GM23338 (cell line): ENCODE measurements around the gene HYAL2. TPM values are rescaled to one million over a fixed set of nuclear protein-coding genes. Genes with fewer than 3 reads are reported as not detected.

Source experiments
- ATAC-seq: fragments of 200-7000 bp; cut with Tn5 transposase; 3 replicates; pipeline ENCODE4 v1.9.1; 2020
- DNase-seq: peaks from one replicate; pipeline ENCODE4 v3.0.0-alpha.2; 2015; ENCODE audit warnings: low spot score
- H2AFZ ChIP-seq: fragments of 200-600 bp; sonication (generic); 2 replicates; pipeline ENCODE4 v1.8.0; 2016; ENCODE audit warnings: antibody characterized with exemption, mild to moderate bottlenecking, moderate library complexity
- H3F3A ChIP-seq: fragments of 200-600 bp; sonication (generic); replicated peaks from 2 replicates; pipeline ENCODE4 v1.8.0; 2017; ENCODE audit warnings: antibody characterized with exemption, mixed run types, low read depth
- H3K27ac ChIP-seq: fragments of 200-600 bp; sonication (generic); 2 replicates; pipeline ENCODE4 v1.6.1; 2016; ENCODE audit warnings: low read depth
- H3K27me3 ChIP-seq: fragments of 200-600 bp; sonication (generic); 2 replicates; pipeline ENCODE4 v1.8.0; 2016; ENCODE audit warnings: mild to moderate bottlenecking, mixed run types, moderate library complexity; ENCODE audit not compliant: insufficient read depth
- H3K36me3 ChIP-seq: fragments of 200-600 bp; sonication (generic); 2 replicates; pipeline ENCODE4 v1.8.0; 2016; ENCODE audit warnings: mild to moderate bottlenecking; ENCODE audit not compliant: insufficient read depth
- H3K4me1 ChIP-seq: fragments of 200-600 bp; sonication (generic); 2 replicates; pipeline ENCODE4 v1.8.0; 2016; ENCODE audit warnings: mild to moderate bottlenecking, moderate library complexity; ENCODE audit not compliant: insufficient read depth
- H3K4me2 ChIP-seq: fragments of 200-600 bp; sonication (generic); 2 replicates; pipeline ENCODE4 v1.7.1; 2017; ENCODE audit warnings: mixed run types
- H3K4me3 ChIP-seq: fragments of 200-600 bp; sonication (generic); 2 replicates; pipeline ENCODE4 v1.6.1; 2016; ENCODE audit warnings: mixed run types
- H3K79me2 ChIP-seq: fragments of 200-600 bp; sonication (generic); replicated peaks from 2 replicates; pipeline ENCODE4 v1.8.0; 2017; ENCODE audit warnings: mild to moderate bottlenecking; ENCODE audit not compliant: insufficient read depth
- H3K9me2 ChIP-seq: fragments of 200-600 bp; sonication (generic); 2 replicates; pipeline ENCODE4 v1.8.0; 2017; ENCODE audit not compliant: insufficient read depth
- H4K20me1 ChIP-seq: fragments of 200-600 bp; sonication (generic); replicated peaks from 2 replicates; pipeline ENCODE4 v1.8.0; 2017; ENCODE audit warnings: mild to moderate bottlenecking; ENCODE audit not compliant: insufficient read depth
- H3K27ac Mint-ChIP-seq: 2 replicates; pipeline ENCODE4 v1.8.0; 2020; ENCODE audit warnings: inconsistent platforms, mild to moderate bottlenecking, moderate library complexity, mixed read lengths
- H3K27me3 Mint-ChIP-seq: 3 replicates; pipeline ENCODE4 v1.8.0; 2022; ENCODE audit warnings: low read depth, mild to moderate bottlenecking, moderate library complexity, mixed read lengths, inconsistent platforms; ENCODE audit not compliant: insufficient read depth, poor library complexity
- H3K36me3 Mint-ChIP-seq: 3 replicates; pipeline ENCODE4 v1.8.0; 2021; ENCODE audit warnings: low read depth, mild to moderate bottlenecking, inconsistent platforms, moderate library complexity, mixed read lengths
- H3K4me1 Mint-ChIP-seq: 3 replicates; pipeline ENCODE4 v1.8.0; 2020; ENCODE audit warnings: mild to moderate bottlenecking, inconsistent platforms, mixed read lengths
- H3K4me3 Mint-ChIP-seq: 3 replicates; pipeline ENCODE4 v1.8.0; 2021; ENCODE audit warnings: moderate library complexity, mild to moderate bottlenecking, inconsistent platforms, mixed read lengths
- H3K9me3 Mint-ChIP-seq: 3 replicates; pipeline ENCODE4 v1.8.0; 2020; ENCODE audit warnings: moderate library complexity, mild to moderate bottlenecking, inconsistent platforms, mixed read lengths
- EZH2 ChIP-seq: fragments of 200-600 bp; sonication (generic); IDR thresholded peaks from one replicate; pipeline ENCODE4 v1.8.0; 2017; ENCODE audit warnings: antibody characterized with exemption, mild to moderate bottlenecking, low read depth; ENCODE audit not compliant: unreplicated experiment
- EZH2phosphoT487 ChIP-seq: fragments of 200-600 bp; sonication (generic); IDR thresholded peaks from one replicate; pipeline ENCODE4 v1.8.1; 2018; ENCODE audit warnings: antibody characterized with exemption; ENCODE audit not compliant: unreplicated experiment
- JUNB ChIP-seq: IDR thresholded peaks from one replicate; pipeline ENCODE4 v1.6.1; 2016; ENCODE audit warnings: antibody characterized with exemption; ENCODE audit not compliant: unreplicated experiment
- NANOG ChIP-seq: IDR thresholded peaks from 2 replicates; pipeline ENCODE4 v1.6.1; 2016; ENCODE audit warnings: antibody characterized with exemption, borderline replicate concordance
- STAT1 ChIP-seq: IDR thresholded peaks from one replicate; pipeline ENCODE4 v1.6.1; 2016; ENCODE audit warnings: antibody characterized with exemption; ENCODE audit not compliant: unreplicated experiment
- ZNF114 ChIP-seq: fragments of 250-450 bp; sonication (Bioruptor Pico); IDR thresholded peaks from 2 replicates; pipeline ENCODE4 v1.5.0; 2020; ENCODE audit warnings: mild to moderate bottlenecking, moderate library complexity
- polyA plus RNA-seq: library from polyadenylated mRNA; unstranded; fragments of >200 nt; fragmentation: Nextera tagmentation; extraction: Ambion mirVana; gene quantifications from 2 replicates; pipeline ENCODE4 v1.2.1, GENCODE V29; 2016
- total RNA-seq: library from RNA; depleted of rRNA; stranded (reverse); fragments of >200 nt; shearing (Covaris generic); gene quantifications from 2 replicates; pipeline ENCODE4 v1.2.3, GENCODE V29; 2014
- TF ChIP-seq, protein P1 (sequence below), 2 experiments: fragments of 200-600 bp in 1 of 2; sonication (generic) in 1 of 2; conservative IDR thresholded peaks; 2 replicates each; pipeline versions ENCODE4 v1.5.1 to v1.6.1; 2016 to 2017; ENCODE audit warnings: antibody characterized with exemption in 2 of 2, low read depth in 2 of 2, mild to moderate bottlenecking in 2 of 2, moderate library complexity in 1 of 2
- TF ChIP-seq, protein P2 (sequence below): IDR thresholded peaks from 2 replicates; pipeline ENCODE4 v1.6.1; 2016; ENCODE audit warnings: antibody characterized with exemption
- TF ChIP-seq, protein P3 (sequence below): fragments of 250-450 bp; sonication (Bioruptor Pico); IDR thresholded peaks from 2 replicates; pipeline ENCODE4 v1.5.0; 2020; ENCODE audit warnings: mild to moderate bottlenecking, moderate library complexity

HYAL2 gene
- total and polyA plus RNA-seq, 2 experiments from 2014 or later: 28.9 to 74.3 TPM

DNA sequence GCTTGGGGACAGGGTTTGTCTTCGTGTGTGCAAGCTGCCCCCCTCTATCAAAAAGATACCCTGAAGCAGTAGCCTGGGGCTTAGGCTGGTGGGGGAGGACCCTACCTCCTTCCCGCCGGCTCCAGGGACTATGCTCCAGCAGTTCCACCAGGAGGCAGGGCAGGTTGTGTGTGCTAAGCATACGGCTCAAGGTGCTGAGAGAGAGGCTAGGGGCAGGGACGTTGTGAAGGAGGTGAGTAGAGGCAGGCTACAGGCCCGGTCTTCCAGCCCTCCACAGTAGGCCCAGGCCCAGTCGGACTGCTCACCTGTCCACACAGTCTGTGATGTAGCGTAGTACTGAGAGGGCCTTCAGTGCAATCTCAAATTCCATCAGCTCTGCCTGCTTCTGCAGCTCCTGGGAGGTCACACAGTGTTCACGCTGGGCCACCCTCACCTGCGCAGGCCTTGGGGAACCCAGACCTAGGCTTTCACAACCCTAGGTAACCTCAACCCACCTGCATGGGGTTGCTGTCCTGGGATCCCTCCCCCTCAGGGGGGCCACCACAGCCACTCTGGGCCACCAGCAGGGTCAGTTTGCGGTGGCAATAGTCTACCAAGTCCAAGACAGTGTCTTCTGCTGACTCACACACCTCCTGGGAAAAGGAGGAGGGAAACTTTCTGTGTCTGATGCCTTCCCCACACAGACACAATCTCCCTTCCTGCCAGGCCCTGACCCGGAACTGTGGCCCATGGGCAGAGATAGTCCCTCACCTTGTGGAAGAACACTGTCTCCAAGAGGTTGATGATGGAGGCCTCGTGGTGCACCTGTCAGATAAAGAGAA lies 20.5 kb upstream of the HYAL2 start:
- Histone ChIP-seq H3F3A (peaks cover 29% of the 10 kb centered on the region; the same call in 1 of the 2 replicates), H2AFZ (no peak overlapping the region), H3K27me3 (peaks cover 78% of the 10 kb centered on the region), H3K4me1 (peaks cover 12% of the 10 kb centered on the region), H3K36me3 (no peaks in the 10 kb centered on the region), H4K20me1 (no peaks in the 10 kb centered on the region), H3K27ac (no peak overlapping the region), H3K9me2 (no peaks in the 10 kb centered on the region), H3K4me2 (no peak overlapping the region), H3K4me3 (no peak overlapping the region), H3K79me2 (no peaks in the 10 kb centered on the region)
- peak; percentile 36 for ATAC-seq
- H3K9me3 Mint-ChIP-seq: peaks cover 3% of the 10 kb centered on the region; the same call in 1 of the 3 replicates
- peaks cover 72% of the 10 kb centered on the region for H3K27me3 Mint-ChIP-seq
- H3K27ac Mint-ChIP-seq: no peak overlapping the region
- DNase-seq: peak; percentile 80
- TF ChIP-seq, protein P1, sequence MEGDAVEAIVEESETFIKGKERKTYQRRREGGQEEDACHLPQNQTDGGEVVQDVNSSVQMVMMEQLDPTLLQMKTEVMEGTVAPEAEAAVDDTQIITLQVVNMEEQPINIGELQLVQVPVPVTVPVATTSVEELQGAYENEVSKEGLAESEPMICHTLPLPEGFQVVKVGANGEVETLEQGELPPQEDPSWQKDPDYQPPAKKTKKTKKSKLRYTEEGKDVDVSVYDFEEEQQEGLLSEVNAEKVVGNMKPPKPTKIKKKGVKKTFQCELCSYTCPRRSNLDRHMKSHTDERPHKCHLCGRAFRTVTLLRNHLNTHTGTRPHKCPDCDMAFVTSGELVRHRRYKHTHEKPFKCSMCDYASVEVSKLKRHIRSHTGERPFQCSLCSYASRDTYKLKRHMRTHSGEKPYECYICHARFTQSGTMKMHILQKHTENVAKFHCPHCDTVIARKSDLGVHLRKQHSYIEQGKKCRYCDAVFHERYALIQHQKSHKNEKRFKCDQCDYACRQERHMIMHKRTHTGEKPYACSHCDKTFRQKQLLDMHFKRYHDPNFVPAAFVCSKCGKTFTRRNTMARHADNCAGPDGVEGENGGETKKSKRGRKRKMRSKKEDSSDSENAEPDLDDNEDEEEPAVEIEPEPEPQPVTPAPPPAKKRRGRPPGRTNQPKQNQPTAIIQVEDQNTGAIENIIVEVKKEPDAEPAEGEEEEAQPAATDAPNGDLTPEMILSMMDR (conservative IDR thresholded peaks at IDR 0.05; ENCODE audit: low read depth in 2 of 2): peak; percentile 42 to 69
- TF ChIP-seq, protein P2, sequence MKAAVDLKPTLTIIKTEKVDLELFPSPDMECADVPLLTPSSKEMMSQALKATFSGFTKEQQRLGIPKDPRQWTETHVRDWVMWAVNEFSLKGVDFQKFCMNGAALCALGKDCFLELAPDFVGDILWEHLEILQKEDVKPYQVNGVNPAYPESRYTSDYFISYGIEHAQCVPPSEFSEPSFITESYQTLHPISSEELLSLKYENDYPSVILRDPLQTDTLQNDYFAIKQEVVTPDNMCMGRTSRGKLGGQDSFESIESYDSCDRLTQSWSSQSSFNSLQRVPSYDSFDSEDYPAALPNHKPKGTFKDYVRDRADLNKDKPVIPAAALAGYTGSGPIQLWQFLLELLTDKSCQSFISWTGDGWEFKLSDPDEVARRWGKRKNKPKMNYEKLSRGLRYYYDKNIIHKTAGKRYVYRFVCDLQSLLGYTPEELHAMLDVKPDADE: no peak
- TF ChIP-seq STAT1 (no peak), EZH2phosphoT487 (no peak)
- no peak overlapping the region for H3K4me3 Mint-ChIP-seq
- no peaks in the 10 kb centered on the region; the same call in 2 of the 3 replicates for H3K36me3 Mint-ChIP-seq
- H3K4me1 Mint-ChIP-seq: peaks cover 22% of the 10 kb centered on the region

DNA sequence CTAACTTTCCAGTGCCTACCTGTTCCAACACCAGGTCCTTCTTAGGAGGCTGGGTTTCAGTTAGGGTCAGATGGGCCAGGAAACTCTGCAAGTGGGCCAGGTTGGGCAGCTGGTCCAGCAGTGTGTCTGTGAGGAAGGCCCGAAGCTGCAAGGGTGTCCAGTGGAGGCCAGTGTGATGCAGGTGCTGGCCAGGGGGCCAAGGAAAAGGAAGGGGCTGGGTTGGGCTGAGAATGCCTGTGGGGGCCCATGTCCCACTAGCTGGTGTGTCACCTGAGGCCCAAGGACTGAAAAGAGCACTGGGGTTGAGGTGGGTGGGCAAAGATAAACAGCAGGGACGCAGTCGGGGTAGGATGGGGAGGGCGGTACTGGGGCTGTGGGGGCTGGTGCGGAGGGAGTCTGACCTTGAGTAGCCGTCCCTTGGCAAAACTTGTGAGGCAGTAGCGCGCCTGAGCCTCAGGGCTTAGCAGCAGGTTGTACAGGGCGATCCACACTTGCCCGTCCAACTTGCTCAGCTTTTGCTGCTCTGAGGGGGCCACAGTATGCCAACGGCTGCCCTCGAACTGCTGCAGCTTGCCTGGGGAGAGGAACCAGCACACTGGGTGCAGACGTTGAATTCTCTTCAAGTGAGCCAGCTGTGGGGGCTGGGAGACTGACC lies 19.6 kb upstream of the HYAL2 start:
- ATAC-seq: no peak
- Histone ChIP-seq H3F3A (peaks cover 31% of the 10 kb centered on the region; the same call in 1 of the 2 replicates), H3K27ac (no peak overlapping the region), H3K36me3 (no peaks in the 10 kb centered on the region), H2AFZ (no peak overlapping the region), H3K4me3 (no peak overlapping the region), H3K4me1 (peaks cover 12% of the 10 kb centered on the region), H3K27me3 (peaks cover 78% of the 10 kb centered on the region), H3K4me2 (no peak overlapping the region), H4K20me1 (no peaks in the 10 kb centered on the region), H3K79me2 (no peaks in the 10 kb centered on the region), H3K9me2 (no peaks in the 10 kb centered on the region)
- peaks cover 3% of the 10 kb centered on the region; the same call in 1 of the 3 replicates for H3K9me3 Mint-ChIP-seq
- H3K4me1 Mint-ChIP-seq: peaks cover 23% of the 10 kb centered on the region
- peaks cover 80% of the 10 kb centered on the region for H3K27me3 Mint-ChIP-seq
- no peak overlapping the region for H3K4me3 Mint-ChIP-seq
- no peaks in the 10 kb centered on the region; the same call in 2 of the 3 replicates for H3K36me3 Mint-ChIP-seq
- H3K27ac Mint-ChIP-seq: no peak overlapping the region
- DNase-seq: no peak
- TF ChIP-seq JUNB (no peak), STAT1 (no peak), EZH2 (no peak), NANOG (no peak), ZNF114 (CRISPR knock-in tag) (no peak)
- TF ChIP-seq, protein P3, sequence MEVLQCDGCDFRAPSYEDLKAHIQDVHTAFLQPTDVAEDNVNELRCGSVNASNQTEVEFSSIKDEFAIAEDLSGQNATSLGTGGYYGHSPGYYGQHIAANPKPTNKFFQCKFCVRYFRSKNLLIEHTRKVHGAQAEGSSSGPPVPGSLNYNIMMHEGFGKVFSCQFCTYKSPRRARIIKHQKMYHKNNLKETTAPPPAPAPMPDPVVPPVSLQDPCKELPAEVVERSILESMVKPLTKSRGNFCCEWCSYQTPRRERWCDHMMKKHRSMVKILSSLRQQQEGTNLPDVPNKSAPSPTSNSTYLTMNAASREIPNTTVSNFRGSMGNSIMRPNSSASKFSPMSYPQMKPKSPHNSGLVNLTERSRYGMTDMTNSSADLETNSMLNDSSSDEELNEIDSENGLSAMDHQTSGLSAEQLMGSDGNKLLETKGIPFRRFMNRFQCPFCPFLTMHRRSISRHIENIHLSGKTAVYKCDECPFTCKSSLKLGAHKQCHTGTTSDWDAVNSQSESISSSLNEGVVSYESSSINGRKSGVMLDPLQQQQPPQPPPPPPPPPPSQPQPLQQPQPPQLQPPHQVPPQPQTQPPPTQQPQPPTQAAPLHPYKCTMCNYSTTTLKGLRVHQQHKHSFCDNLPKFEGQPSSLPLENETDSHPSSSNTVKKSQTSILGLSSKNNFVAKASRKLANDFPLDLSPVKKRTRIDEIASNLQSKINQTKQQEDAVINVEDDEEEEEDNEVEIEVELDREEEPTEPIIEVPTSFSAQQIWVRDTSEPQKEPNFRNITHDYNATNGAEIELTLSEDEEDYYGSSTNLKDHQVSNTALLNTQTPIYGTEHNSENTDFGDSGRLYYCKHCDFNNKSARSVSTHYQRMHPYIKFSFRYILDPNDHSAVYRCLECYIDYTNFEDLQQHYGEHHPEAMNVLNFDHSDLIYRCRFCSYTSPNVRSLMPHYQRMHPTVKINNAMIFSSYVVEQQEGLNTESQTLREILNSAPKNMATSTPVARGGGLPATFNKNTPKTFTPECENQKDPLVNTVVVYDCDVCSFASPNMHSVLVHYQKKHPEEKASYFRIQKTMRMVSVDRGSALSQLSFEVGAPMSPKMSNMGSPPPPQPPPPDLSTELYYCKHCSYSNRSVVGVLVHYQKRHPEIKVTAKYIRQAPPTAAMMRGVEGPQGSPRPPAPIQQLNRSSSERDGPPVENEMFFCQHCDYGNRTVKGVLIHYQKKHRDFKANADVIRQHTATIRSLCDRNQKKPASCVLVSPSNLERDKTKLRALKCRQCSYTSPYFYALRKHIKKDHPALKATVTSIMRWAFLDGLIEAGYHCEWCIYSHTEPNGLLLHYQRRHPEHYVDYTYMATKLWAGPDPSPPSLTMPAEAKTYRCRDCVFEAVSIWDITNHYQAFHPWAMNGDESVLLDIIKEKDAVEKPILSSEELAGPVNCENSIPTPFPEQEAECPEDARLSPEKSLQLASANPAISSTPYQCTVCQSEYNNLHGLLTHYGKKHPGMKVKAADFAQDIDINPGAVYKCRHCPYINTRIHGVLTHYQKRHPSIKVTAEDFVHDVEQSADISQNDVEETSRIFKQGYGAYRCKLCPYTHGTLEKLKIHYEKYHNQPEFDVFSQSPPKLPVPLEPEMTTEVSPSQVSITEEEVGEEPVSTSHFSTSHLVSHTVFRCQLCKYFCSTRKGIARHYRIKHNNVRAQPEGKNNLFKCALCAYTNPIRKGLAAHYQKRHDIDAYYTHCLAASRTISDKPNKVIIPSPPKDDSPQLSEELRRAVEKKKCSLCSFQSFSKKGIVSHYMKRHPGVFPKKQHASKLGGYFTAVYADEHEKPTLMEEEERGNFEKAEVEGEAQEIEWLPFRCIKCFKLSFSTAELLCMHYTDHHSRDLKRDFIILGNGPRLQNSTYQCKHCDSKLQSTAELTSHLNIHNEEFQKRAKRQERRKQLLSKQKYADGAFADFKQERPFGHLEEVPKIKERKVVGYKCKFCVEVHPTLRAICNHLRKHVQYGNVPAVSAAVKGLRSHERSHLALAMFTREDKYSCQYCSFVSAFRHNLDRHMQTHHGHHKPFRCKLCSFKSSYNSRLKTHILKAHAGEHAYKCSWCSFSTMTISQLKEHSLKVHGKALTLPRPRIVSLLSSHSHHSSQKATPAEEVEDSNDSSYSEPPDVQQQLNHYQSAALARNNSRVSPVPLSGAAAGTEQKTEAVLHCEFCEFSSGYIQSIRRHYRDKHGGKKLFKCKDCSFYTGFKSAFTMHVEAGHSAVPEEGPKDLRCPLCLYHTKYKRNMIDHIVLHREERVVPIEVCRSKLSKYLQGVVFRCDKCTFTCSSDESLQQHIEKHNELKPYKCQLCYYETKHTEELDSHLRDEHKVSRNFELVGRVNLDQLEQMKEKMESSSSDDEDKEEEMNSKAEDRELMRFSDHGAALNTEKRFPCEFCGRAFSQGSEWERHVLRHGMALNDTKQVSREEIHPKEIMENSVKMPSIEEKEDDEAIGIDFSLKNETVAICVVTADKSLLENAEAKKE: no peak
